ENCODE data around the gene FADS2. TPM values are rescaled to one million over a fixed set of nuclear protein-coding genes. Genes with fewer than 3 reads are reported as not detected.
A peak's percentile ranks its signal among the peaks of the same experiment; 100 is the strongest.

Gene FADS2
- total RNA-seq, 2 donors from 2014 or later, result 2.0 to 4.4 TPM

DNA sequence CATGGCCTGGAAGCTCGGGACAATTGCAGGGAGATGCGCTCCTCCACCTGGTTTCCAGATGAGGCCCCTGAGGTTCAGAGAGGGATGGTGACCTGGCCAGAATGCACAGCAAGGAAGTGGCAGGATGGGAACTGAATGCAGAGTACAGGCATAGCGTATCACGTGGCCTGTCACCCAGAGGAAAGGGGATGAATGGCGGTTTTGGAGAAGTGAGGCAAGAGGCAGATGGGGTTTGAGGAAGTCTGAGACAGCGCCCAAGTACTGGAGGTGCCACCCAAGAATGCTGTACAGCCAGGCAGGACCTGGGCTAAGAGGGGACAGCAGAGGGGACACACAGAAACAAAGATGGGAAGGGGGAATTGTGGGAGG, 84.4 kb downstream of the FADS2 start:
- H3K27ac ChIP-seq, result peak overlapping the region in 1 of 4 donors; percentile 1
- TF ChIP-seq CTCF (IDR thresholded peaks at IDR 0.05) (no peak), POLR2A (IDR thresholded peaks at IDR 0.05) (no peak)
- DNase-seq, result peak in 1 of 4 donors; percentile 59

DNA sequence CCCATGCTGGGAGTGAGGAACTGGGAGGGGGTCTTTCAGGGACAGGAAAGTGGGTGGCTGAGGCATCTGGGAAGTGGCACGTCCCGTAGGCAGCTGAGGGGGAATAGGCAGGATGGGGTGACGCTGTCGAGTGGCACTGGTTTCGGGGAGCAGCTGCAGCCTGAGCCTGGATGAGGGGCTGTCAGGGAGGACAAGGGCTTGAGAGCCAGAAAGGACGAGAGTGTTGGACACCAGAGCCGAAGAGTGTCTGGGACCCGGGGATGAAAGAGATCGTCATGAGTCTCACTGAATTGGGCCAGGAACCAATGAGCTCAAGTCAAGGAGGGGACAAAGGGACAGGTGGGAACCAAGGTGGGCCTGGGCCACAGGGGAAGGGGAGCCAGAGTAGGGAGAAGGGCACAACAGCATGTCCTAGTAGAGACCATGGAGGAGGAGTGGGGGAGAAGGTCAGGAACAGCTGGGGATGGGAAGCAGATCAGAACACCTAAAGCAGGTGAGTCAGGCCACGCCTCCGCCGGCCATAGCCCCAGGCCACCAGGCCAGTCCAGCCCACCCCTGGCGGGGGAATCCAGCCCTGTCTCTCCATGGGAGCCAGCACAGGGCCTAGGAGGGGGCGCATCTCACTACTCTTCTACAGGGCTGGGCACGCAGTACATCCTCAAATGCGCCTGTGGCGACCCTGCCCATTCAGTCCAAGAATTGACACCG, 85.0 kb downstream of the FADS2 start:
- peaks cover 7% of the 10 kb centered on the region for H3K4me1 ChIP-seq
- ATAC-seq, result no peak
- DNase-seq, result no peak
- no peaks in the 10 kb centered on the region for H3K9me3 ChIP-seq
- H3K36me3 ChIP-seq (replicated peaks in 1 of 2; ENCODE audit: insufficient read depth in 1 of 2, low read depth in 2 of 2), result no peaks in the 10 kb centered on the region
- H3K4me3 ChIP-seq, result no peak overlapping the region
- H3K27me3 ChIP-seq, result no peaks in the 10 kb centered on the region
- no peak overlapping the region for H3K27ac ChIP-seq
- intact Hi-C loops (cut with DNase I), result no loop called here
- 75 to 80% methylated on average over 11 to 18 of the region's 18 CpGs for WGBS, 2 donors
- no peak for TF ChIP-seq CTCF (IDR thresholded peaks at IDR 0.05)
- no peak for TF ChIP-seq POLR2A (IDR thresholded peaks at IDR 0.05)

More for the DNA sequence above, 84.4 kb downstream of the FADS2 start:
- Histone ChIP-seq H3K36me3 (replicated peaks in 1 of 2; ENCODE audit: insufficient read depth in 1 of 2, low read depth in 2 of 2) (no peaks in the 10 kb centered on the region), H3K9me3 (no peaks in the 10 kb centered on the region), H3K27me3 (no peaks in the 10 kb centered on the region), H3K4me3 (no peak overlapping the region), H3K4me1 (peaks cover under 1% of the 10 kb centered on the region)
- intact Hi-C loops (cut with DNase I), result no loop called here
- no peak for ATAC-seq
- WGBS, 2 donors, result 60 to 69% methylated on average over 4 to 6 of the region's 6 CpGs

GRCh38 chr11:61913699-61914395, 85.7 kb downstream of the FADS2 start:
- Histone ChIP-seq H3K4me3 (no peak overlapping the region), H3K36me3 (replicated peaks in 1 of 2; ENCODE audit: insufficient read depth in 1 of 2, low read depth in 2 of 2) (no peaks in the 10 kb centered on the region), H3K9me3 (no peaks in the 10 kb centered on the region), H3K4me1 (peaks cover 7% of the 10 kb centered on the region), H3K27me3 (no peaks in the 10 kb centered on the region), H3K27ac (no peak overlapping the region)
- no peak for ATAC-seq
- intact Hi-C loops (cut with DNase I), result no loop called here
- 75 to 81% methylated on average over 5 to 8 of the region's 8 CpGs for WGBS, 2 donors
- DNase-seq, result no peak
- TF ChIP-seq POLR2A (IDR thresholded peaks at IDR 0.05) (no peak), CTCF (IDR thresholded peaks at IDR 0.05) (no peak)

GRCh38 chr11:61914471-61915171, 86.5 kb downstream of the FADS2 start:
- TF ChIP-seq CTCF (IDR thresholded peaks at IDR 0.05), result no peak
- no peak for TF ChIP-seq POLR2A (IDR thresholded peaks at IDR 0.05)
- 70 to 81% methylated on average over 3 to 7 of the region's 7 CpGs for WGBS, 2 donors
- no peak overlapping the region for H3K27ac ChIP-seq
- H3K27me3 ChIP-seq, result no peaks in the 10 kb centered on the region
- no peak for DNase-seq
- intact Hi-C loops (cut with DNase I), result no loop called here
- no peaks in the 10 kb centered on the region for H3K36me3 ChIP-seq (replicated peaks in 1 of 2; ENCODE audit: insufficient read depth in 1 of 2, low read depth in 2 of 2)
- no peaks in the 10 kb centered on the region for H3K9me3 ChIP-seq
- no peak for ATAC-seq
- peaks cover 7% of the 10 kb centered on the region for H3K4me1 ChIP-seq
- no peak overlapping the region for H3K4me3 ChIP-seq
